Cardiac atrium fibroblast (primary cell): ENCODE results near the gene ANKEF1. TPM values are rescaled to one million over a fixed set of nuclear protein-coding genes. Genes with fewer than 3 reads are reported as not detected.

ENCODE experiments used
- total RNA-seq: library from RNA; depleted of rRNA; stranded (reverse); fragments of >200 nt; gene quantifications from 2 replicates; pipeline ENCODE4 v1.2.3, GENCODE V29; 2015

ANKEF1 gene
- under 0.01 and 0.16 TPM in 2 replicates for total RNA-seq

GRCh38 chr20:10034717-10035571, at the start of gene ANKEF1:
TSS of gene ANKEF1 (plus strand) at chr20:10034987. CDS start at chr20:10038302, 3,315 bp downstream.

Other genes starting within 250 kb of the ANKEF1 start
- not detected in 2 replicates for gene PAK5, start 195.9 kb upstream of the ANKEF1 start, total RNA-seq
- gene SNAP25, start 183.8 kb downstream of the ANKEF1 start, total RNA-seq = not detected in 2 replicates